HPDE6-E6E7 (cell line): ENCODE data around the gene IPO13.

Experiments used
- DNase-seq: peaks from one replicate; pipeline ENCODE4 v3.0.0; 2011; ENCODE audit warnings: missing footprints; ENCODE audit errors: extremely low spot score

The IPO13 gene

DNA sequence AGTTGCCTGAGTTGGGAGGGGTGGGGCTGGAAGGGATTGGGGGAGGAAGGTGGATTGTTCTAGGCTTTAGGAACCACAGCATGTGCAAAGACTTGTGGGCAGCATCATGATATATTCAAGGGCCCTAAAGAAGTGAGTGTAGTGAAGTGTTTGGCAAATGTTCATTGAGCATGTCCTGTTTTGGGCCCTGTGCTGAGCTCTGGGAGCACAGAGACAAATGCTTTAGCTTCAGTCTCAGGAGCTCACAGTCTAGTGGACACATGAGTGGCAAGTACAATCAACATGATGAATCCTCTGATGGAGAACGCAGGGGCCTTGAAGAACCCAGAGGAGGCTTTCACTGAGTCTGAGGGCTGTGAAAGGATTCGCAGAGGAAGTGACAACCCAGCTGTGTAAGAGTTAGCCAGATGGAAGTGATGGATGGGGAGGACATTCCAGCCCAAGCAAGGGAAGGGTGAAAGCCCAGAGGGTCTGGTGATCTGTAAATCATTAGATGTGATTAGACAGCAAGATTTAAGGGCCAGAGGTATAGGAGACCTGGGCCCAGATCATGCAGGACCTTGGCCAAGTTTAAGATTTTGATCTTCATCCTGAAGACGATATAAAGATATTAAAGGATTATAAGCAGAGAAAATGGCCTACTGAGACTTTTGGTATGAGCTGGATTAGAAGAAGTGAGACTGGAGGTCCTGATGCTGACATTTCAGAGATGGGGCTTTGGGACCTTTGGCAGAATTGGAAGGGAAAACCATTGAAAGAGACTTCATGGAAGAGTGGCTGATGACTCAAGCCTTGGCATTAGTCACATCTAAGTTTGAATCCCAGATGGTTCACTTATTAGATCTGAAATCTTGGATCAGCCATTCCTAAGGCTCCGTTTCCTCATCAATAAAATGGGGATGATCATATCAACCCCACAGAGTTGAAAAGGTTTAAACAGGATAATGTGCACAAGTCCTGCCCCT lies 4.6 kb downstream of the IPO13 start:
- no peak for DNase-seq

DNA sequence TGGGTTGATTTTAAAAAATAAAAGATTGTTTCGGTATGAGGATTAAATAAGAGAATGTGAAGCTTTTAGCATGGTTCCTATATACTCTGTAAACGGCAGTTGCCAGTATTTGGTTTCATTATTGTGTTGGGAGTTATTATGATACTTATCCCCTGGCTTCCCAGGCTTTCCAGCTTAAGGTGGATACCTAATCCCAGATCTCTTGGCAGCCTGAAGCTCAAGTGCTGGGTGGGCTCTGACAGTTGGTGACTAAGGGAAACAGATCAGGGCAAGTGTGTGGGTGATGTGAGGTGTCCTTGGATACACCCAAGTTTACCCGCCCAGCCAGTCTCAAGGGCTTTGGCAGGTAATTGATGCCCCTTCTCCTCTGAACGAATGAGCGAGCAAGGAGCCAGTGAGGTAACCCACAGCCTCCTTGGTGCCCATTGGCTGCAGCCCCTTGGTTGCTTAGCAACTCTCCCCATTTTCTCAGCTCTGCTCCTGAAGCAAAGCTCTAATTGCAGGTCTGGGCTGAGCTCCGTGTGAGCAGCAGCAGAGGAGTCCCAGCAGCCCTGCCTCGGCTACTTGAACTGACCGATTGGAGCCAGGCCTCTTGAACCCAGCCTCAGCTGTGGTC lies 6.1 kb downstream of the IPO13 start:
- DNase-seq, result no peak

DNA sequence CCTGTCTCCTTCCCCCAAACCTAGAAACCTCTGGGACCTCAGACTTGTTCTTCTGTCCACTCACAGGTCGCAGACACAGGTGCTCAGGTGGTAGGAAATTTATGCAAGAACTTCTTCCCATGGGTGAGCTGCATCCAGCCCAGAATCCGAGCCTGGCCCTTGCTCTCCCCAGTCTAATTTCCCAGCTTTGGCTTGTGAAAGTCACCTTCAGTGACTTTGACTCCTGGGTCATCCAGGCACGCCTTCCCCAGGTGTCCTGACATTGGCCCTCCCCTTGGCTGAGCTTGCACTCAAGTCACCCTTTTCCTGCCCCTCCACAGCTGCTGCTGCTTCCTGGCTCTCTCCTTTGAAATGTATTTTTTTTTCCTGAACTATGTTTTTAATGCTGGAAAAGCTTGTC lies 6.6 kb downstream of the IPO13 start:
- no peak for DNase-seq

DNA sequence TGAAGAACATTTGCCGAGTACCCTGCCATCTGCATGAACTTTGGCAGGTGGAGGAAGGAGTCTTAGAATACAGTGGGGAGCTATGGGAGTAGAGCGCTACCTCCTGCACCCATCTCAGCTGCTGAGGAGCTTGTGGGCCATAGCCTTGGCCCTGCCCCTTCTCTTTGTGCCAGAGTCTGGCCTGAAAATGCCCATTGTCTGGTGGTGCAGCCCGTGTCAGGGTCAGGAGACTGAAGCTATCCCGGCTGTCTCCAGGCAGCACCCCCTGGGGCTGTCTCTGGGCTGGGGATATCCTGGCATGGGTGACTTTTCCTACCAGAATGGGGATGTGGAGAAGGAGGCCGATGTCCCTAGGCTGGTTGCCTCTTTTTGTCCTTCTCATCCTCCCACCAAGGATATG lies 7.3 kb downstream of the IPO13 start:
- DNase-seq, result no peak

DNA sequence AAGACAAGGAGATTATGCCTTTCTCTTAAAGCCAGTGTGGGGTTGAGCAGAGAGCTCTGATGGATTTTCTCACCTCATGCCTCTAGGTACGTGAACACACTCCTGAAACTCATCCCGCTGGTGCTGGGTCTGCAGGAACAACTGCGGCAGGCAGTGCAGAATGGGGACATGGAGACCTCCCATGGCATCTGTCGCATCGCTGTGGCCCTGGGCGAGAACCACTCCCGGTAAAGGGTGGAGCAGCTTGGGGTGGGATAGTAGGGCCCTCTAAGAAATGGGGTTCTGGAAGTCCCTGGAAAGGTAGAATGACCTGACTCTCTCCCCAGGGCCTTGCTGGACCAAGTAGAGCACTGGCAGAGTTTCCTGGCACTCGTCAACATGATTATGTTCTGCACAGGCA lies 9.5 kb downstream of the IPO13 start:
- DNase-seq, result no peak

DNA sequence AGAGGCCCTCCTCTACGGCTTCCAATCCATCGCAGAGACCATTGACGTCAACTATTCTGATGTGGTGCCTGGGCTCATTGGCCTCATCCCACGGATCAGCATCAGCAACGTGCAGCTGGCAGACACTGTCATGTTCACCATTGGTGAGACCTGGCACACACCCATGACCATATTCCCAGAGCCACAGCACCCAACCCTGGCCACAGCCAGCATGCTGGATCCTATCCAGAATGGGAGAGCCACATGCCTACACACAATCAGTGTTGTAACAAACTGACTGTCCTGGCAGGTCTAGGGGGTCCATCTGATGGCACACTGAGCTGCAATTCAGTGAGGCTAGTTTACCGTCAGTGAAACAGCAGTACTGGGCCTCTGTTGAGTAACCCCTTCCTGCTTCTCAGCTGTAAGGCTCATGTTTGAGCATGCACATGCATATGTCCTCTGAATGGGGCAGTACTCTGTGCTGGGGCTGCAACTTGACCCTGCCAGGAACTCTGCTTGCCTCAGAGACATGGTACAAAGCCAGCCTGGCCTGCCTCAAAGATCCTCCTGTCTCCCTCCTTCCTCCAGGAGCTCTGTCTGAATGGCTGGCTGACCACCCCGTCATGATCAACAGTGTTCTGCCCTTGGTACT lies 10.8 kb downstream of the IPO13 start:
- no peak for DNase-seq

DNA sequence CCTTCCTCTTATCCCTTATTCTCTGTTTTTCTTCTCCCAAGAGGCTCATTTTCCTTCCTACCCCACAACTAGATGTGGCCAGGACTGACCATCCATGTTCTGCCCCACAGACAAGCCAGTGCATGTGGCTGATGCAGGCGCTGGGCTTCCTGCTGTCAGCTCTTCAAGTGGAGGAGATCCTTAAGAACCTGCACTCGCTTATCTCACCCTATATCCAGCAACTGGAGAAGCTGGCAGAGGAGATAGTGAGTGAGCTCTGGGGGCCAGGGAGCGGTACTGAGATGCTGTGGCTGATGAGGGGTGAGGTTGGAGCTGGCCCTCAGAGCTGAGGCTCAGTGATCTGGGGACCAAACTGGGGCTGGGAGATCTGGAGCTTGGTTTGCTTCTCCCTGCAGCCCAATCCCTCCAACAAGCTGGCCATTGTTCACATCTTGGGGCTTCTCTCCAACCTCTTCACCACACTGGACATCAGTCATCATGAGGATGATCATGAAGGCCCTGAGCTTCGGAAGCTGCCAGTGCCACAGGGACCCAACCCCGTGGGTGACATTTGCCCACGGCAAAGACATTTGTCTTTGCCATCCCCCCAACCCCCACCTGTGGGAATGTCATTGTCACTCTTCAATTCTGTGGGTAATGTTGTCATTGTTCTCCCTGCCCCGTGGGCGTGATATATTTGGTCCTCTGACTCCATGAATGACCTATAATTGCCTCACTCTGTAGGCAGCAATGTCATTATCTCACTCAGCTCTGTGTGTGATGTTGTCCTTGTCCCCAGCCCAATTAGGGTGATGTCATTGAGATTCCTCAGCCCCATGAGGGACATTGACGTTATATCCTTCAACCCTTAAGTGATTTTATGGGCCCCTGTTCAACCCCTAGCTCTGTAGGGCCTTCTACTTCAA lies 11.9 kb downstream of the IPO13 start:
- DNase-seq, result no peak

DNA sequence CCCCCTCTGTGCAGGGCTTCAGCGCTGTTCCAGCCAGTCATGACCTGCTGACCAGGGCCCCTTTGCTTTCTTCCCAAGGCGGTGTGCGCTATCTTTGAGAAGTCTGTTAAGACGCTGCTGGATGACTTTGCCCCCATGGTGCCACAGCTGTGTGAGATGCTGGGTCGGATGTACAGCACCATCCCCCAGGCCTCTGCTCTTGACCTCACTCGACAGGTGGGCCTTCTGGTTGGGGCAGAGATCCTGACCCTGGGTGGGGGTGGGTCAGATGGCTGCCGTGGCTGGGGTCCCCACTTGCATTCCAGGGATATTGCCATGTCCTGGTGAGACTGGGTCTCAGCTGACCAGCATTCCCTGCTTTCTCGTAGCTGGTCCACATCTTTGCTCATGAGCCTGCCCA lies 14.0 kb downstream of the IPO13 start:
- DNase-seq, result no peak

DNA sequence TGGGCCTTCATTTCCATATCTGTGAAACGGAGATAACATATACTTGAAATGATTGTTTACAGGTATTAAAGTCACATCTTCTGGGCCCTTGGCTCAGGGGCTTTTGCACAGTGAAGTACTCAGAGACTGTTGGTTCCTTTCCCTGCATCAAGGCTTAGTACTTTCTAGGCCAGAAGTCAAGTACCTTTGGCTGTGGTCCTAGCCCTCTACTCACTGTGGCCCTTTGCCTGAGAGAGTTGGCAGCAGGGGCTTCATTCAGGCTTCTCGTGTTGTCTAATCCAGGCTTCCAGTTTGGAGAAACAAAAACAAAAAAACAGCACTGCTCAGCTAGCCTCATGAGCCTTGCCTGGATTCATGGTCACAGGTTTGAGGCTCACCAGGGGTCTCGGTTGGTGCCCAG lies 14.9 kb downstream of the IPO13 start:
- DNase-seq, result no peak

DNA sequence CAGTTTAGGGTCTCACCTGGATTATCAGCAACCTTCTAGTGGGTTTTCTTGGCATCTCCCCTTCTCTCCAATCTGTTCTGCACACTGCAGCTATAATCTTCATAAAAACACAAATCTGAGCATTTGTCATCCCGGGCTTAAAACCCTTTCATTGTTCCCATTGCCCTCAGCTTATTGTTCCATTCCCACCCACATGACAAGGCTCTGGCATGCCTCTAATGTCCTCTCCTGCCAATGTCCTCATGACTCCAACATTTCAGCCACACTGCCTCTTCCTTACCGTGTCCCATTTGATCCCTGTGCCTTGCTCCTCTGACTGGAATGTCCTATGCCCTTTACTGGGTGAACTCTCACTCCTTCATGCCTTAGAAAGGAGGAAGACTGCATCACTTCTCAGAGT lies 15.6 kb downstream of the IPO13 start:
- DNase-seq, result no peak

DNA sequence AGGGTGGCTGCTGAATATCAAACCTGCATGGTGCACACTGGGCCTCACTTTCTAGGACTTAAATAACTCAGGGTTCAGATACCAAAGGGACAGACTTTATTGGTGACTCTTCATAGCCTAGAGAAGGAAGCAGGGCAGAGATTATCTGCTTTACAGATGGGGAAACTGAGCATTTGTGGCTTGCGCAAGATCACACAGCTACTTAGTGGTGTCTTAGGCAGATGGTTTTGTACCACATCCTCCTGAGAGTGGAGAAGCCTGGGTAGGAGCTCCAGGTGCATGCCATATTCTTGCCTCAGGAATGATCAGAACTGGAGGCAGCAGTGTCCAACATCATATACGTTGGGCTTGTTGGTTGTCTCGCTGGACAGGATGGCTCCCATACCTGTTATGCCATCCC lies 16.3 kb downstream of the IPO13 start:
- no peak for DNase-seq

DNA sequence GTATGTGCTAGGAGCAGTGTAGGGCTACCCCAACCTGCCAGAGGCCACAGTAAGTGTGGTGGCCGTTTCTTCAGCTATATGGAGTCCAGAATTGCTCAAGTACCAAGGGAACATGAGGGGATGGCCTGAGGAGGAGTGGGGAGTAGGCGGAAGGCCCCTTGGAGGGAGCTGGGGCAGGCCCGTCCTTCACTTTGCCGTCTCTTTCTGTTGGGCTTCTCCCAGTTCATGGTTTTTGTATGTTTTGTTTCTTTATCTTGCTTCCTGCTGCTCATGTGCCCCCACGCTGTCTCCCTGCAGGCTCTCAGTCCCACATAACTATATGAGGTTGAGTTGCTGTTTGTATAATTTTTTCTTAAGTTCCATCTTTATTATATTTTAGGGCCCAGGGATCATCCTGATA lies 17.1 kb downstream of the IPO13 start:
- no peak for DNase-seq

DNA sequence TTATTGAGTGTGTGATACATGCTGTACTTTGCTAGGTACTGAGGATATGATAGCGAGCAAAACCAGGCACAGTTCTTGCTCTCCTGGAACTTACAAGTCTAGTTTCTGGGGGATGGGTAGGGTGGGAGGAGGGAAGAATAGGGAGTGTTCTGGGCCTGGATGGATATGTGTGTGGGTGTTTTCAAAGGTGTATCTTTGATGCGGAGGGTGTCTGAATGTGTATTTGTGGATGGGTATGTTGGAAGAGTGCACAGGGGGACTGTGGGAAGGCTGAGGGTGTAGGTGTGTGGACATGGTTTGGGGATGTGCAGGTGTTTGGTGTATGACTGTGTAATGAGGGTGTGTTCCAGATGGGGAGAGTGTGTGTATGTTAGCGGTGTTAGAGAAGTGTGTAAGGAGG lies 18.6 kb downstream of the IPO13 start:
- no peak for DNase-seq

DNA sequence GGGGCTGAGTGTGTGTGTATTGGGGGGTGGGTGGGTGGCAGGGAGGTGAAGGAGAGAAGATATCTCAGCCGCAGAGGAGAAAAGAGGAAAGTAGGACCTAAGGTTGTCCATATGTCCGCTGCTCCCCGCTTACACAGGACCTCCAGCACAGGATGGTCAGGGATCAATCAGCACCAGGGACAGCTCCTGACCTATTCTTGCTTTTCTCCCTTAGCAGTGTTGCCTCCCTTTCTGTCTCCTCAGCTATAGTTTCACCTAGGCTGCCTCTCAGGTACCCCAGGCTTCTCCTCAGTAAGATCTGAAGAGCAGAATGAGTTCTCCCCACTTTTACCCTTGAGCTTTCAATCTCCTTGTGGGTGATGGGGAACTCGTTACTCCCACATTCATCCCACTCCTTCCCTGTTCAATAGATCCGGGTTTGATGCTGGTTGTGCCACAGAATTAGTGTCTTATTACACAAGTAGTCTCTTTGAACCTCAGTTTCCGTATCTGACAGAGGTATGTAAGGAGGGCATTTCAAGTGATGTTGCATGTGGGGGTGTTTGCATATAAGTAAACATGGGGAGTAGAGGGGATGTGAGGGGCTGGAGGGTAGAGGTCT lies 21.7 kb downstream of the IPO13 start:
- DNase-seq, result no peak

DNA sequence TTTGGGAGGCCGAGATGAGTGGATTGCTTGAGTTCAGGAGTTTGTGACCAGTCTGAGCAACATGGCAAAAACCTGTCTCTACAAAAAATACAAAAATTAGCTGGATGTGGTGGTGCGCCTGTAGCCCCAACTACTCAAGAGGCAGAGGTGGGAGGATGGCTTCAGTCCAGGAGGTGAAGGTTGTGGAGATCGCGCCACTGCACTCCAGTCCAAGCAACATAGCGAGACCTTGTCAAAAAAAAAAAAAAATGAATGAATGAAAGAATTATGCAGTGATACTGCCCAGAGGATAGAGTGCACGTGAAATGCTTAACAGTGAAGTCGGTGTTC lies 22.6 kb downstream of the IPO13 start:
- DNase-seq, result no peak

DNA sequence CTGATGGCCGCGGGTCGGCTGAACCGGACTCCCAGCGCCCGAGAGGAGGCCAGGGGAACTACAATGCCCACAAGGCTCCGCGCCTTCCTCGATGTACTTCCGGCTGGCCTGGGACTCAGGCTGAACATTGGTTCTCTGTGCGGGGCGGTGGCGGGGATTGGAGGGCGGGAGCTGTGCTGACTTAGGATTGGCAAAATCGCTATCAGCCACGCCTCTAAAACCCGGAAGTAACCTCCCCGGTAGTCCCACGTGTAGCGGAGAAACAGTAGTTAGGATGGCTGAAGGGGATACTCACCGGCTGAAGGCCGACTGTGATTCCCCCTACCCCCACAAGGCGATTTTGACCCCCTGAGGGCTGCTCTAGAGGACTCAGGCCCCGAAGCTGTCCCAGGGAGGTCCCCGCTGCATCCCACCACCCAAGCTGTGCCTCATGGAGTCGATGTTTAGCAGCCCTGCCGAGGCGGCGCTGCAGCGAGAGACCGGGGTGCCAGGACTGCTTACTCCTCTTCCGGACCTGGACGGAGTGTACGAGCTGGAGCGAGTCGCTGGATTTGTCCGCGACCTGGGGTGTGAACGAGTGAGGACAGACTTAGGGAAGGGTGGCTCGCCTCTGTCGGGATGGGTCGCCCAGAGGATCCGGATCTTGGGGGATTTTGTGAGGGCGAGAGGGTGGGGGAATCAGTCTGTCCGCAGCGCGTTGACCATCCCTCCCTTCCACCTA lies 23.2 kb downstream of the IPO13 start, which contains the start of gene DPH2:
Gene DPH2, plus strand, starts transcription at position 265 of the 721 bp plus-strand sequence. Its CDS starts 166 bp downstream, at position 431.
- DNase-seq, result peak; percentile 98

DNA sequence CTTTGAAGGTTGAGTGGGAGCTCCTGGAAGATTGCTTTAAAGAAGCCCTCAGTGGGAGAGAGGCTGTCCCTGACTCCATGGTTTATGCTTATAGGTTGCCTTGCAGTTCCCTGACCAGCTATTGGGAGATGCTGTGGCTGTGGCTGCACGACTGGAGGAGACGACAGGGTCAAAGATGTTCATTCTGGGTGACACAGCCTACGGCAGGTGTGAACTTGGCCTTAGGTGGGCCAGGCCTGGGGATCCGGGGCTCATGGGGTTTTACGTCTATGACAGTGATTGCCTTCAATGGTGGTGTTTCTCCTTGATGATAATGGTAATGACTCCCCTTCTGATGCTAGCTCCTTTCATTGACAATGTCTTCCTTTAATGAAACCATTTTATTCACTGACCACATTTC lies 23.8 kb downstream of the IPO13 start:
- DNase-seq, result no peak

DNA sequence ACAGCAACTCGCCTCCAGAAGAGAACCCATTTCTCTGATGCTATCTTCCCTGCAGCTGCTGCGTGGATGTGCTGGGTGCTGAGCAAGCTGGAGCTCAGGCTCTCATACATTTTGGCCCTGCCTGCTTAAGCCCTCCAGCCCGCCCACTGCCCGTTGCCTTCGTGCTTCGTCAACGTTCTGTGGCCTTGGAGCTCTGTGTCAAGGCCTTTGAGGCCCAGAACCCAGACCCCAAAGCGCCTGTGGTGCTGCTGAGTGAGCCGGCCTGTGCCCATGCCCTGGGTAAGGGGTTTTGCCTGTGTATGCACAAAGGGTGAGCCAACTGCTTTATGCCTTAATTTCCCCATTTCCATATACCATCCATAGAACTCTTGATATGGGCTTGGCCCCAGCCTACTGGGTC lies 24.2 kb downstream of the IPO13 start:
- no peak for DNase-seq

DNA sequence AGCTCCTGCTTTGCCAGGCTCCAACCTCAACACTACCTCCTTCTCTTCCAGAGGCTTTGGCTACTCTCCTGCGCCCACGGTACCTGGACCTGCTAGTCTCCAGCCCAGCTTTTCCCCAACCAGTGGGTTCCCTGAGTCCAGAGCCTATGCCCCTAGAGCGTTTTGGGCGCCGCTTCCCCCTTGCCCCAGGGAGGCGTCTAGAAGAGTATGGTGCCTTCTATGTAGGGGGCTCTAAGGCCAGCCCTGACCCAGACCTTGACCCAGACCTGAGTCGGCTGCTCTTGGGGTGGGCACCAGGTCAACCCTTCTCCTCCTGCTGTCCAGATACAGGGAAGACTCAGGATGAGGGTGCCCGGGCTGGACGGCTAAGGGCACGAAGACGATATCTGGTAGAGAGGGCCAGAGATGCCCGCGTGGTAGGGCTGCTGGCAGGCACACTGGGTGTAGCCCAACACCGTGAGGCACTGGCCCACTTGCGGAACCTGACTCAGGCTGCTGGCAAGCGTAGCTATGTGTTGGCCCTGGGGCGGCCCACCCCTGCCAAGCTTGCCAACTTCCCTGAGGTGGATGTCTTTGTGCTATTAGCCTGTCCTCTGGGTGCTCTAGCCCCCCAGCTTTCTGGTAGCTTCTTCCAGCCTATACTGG lies 24.7 kb downstream of the IPO13 start:
- DNase-seq, result no peak

DNA sequence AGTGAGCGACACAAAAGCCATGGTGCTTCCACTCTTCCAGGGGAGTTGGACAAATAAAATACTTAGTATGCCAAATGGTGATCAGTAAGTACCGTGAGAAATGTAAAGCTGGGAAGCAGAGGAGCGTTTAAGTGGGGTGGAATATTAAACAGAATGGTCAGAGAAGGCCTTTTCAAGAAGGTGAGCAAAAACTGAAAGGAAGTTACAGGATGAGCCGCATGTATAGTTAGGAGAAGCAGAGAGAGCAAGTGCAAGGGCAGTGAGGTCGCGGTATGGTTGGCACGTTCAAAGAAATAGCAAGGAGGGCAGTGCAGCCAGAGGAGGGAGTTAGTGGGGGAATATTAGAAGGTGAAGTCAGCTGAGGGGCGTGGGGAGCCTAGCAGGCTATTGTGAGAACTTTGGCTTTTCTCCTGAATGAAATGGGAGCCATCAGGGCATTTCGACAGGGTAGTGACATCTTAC lies 27.3 kb downstream of the IPO13 start:
- DNase-seq, result no peak
